Keratinocyte (primary cell): ENCODE results near the gene CACNA1I. TPM values are rescaled to one million over a fixed set of nuclear protein-coding genes. Genes with fewer than 3 reads are reported as not detected.
A peak's percentile ranks its signal among the peaks of the same experiment; 100 is the strongest.

Experiments
- DNase-seq: peaks from one replicate; pipeline ENCODE4 v3.0.0-alpha.2; 2011; ENCODE audit warnings: low read depth, missing footprints, low spot score
- FAIRE-seq: peaks from 2 replicates; lab custom pipeline; 2011; peaks lifted over from hg19 to GRCh38; lab: Jason Lieb, UNC
- H2AFZ ChIP-seq: 2 replicates; pipeline ENCODE4 v1.6.0; 2012; ENCODE audit warnings: low read length, control low read depth, inconsistent platforms; ENCODE audit not compliant: control insufficient read depth
- H3K27ac ChIP-seq: 2 replicates; pipeline ENCODE4 v1.5.1; 2011; ENCODE audit warnings: low read length; ENCODE audit not compliant: control insufficient read depth, insufficient read depth
- H3K27me3 ChIP-seq: 3 replicates; pipeline ENCODE4 v1.6.0; 2011; ENCODE audit warnings: low read length; ENCODE audit not compliant: control insufficient read depth, insufficient read depth; ENCODE audit errors: extremely low read depth
- H3K36me3 ChIP-seq, 2 experiments: 2 replicates in 1 of 2; 3 replicates in 1 of 2; pipeline ENCODE4 v1.5.1; 2011; ENCODE audit warnings: low read length in 2 of 2, mild to moderate bottlenecking in 1 of 2; ENCODE audit not compliant: control insufficient read depth in 2 of 2, insufficient read depth in 2 of 2; ENCODE audit errors: extremely low read depth in 1 of 2
- H3K4me1 ChIP-seq: 3 replicates; pipeline ENCODE4 v1.5.1; 2011; ENCODE audit warnings: low read length; ENCODE audit not compliant: control insufficient read depth, insufficient read depth; ENCODE audit errors: extremely low read depth
- H3K4me2 ChIP-seq: 3 replicates; pipeline ENCODE4 v1.6.0; 2011; ENCODE audit warnings: low read depth, low read length; ENCODE audit not compliant: control insufficient read depth, insufficient read depth; ENCODE audit errors: extremely low read depth
- H3K4me3 ChIP-seq, 3 experiments: fragments of 200-600 bp in 1 of 3; sonication (generic) in 1 of 3; 2 replicates in 2 of 3; 3 replicates in 1 of 3; pipeline ENCODE4 v1.5.1; 2011 to 2016; ENCODE audit warnings: low read length in 3 of 3, mild to moderate bottlenecking in 3 of 3, control low read depth in 2 of 3, inconsistent platforms in 1 of 3, low read depth in 1 of 3, mixed read lengths in 1 of 3, mixed run types in 1 of 3, moderate library complexity in 1 of 3; ENCODE audit not compliant: control insufficient read depth in 2 of 3, insufficient read depth in 2 of 3; ENCODE audit errors: extremely low read depth in 1 of 3
- H3K79me2 ChIP-seq: 2 replicates; pipeline ENCODE4 v1.6.0; 2012; ENCODE audit warnings: low read length; ENCODE audit not compliant: control insufficient read depth, insufficient read depth
- H3K9ac ChIP-seq: 3 replicates; pipeline ENCODE4 v1.6.0; 2011; ENCODE audit warnings: low read length; ENCODE audit not compliant: control insufficient read depth, insufficient read depth; ENCODE audit errors: extremely low read depth
- H3K9me1 ChIP-seq: 3 replicates; pipeline ENCODE4 v1.6.0; 2011; ENCODE audit warnings: low read length; ENCODE audit not compliant: control insufficient read depth, insufficient read depth; ENCODE audit errors: extremely low read depth
- H3K9me3 ChIP-seq: 2 replicates; pipeline ENCODE4 v1.5.1; 2012; ENCODE audit warnings: low read depth, low read length; ENCODE audit not compliant: control insufficient read depth
- H4K20me1 ChIP-seq: 3 replicates; pipeline ENCODE4 v1.6.0; 2011; ENCODE audit warnings: low read length; ENCODE audit not compliant: control insufficient read depth, insufficient read depth; ENCODE audit errors: extremely low read depth
- CTCF ChIP-seq, 3 experiments: IDR thresholded peaks in 1 of 3; conservative IDR thresholded peaks in 1 of 3; optimal IDR thresholded peaks in 1 of 3; 2 replicates in 2 of 3; 3 replicates in 1 of 3; pipeline versions ENCODE3 to v1.5.1; 2011; ENCODE audit warnings: low read length in 3 of 3, mild to moderate bottlenecking in 3 of 3, moderate library complexity in 2 of 3, control low read depth in 1 of 3, inconsistent platforms in 1 of 3; ENCODE audit not compliant: insufficient read depth in 2 of 3; ENCODE audit errors: extremely low read depth in 1 of 3
- EZH2 ChIP-seq: IDR thresholded peaks from one replicate; pipeline ENCODE4 v1.6.1; 2012; ENCODE audit warnings: inconsistent platforms, mild to moderate bottlenecking, low read length, moderate library complexity
- dilution Hi-C: fragments of 300-500 bp; cut with MboI; formaldehyde crosslinking; loops from one replicate; pipeline ENCODE4 v1.7.0; 2020; ENCODE audit warnings: low sequenced_read_pairs; ENCODE audit not compliant: extremely low pct_ligation_motif_present
- polyA plus RNA-seq, 5 experiments: library from polyadenylated mRNA; depleted of rRNA in 3 of 5; stranded (reverse) in 3 of 5; stranded (forward) in 1 of 5; unstranded in 1 of 5; fragments of >200 nt; gene quantifications; 1 replicate in 1 of 5; 2 replicates in 3 of 5; 3 replicates in 1 of 5; pipeline versions ENCODE4 v1.2.1 to v1.2.3, GENCODE V29; 2011 to 2012; ENCODE audit warnings: missing spikeins in 2 of 5, low read depth in 1 of 5, low replicate concordance in 1 of 5

The CACNA1I gene
- polyA plus RNA-seq, 1 donor (not counting 4 experiments of a cell fraction or from before 2014, with no cell fraction given): not detected

- Histone ChIP-seq H3K4me1 (no peaks in the 10 kb centered on the region), H3K4me2 (no peak overlapping the region), H3K4me3 (no peak overlapping the region), H3K9me3 (no peaks in the 10 kb centered on the region), H3K36me3 (no peaks in the 10 kb centered on the region), H3K79me2 (no peaks in the 10 kb centered on the region), H4K20me1 (peaks cover 8% of the 10 kb centered on the region), H3K27ac (no peak overlapping the region), H3K9me1 (no peaks in the 10 kb centered on the region), H3K9ac (no peak overlapping the region), H2AFZ (no peak overlapping the region), H3K27me3 (no peaks in the 10 kb centered on the region)
- DNase-seq: no peak
- FAIRE-seq: no peak
- TF ChIP-seq EZH2: no peak
- peak; percentile 37 to 77 (median 42) for TF ChIP-seq CTCF (optimal IDR thresholded peaks at IDR 0.05 in 1 of 3, IDR thresholded peaks at IDR 0.05 in 1 of 3, conservative IDR thresholded peaks at IDR 0.05 in 1 of 3; ENCODE audit: extremely low read depth in 1 of 3, insufficient read depth in 2 of 3, low read length in 3 of 3)
- dilution Hi-C loops: no loop called here
Observed at GRCh38 chr22:39543095-39543494, 27.5 kb upstream of the CACNA1I start.

DNA sequence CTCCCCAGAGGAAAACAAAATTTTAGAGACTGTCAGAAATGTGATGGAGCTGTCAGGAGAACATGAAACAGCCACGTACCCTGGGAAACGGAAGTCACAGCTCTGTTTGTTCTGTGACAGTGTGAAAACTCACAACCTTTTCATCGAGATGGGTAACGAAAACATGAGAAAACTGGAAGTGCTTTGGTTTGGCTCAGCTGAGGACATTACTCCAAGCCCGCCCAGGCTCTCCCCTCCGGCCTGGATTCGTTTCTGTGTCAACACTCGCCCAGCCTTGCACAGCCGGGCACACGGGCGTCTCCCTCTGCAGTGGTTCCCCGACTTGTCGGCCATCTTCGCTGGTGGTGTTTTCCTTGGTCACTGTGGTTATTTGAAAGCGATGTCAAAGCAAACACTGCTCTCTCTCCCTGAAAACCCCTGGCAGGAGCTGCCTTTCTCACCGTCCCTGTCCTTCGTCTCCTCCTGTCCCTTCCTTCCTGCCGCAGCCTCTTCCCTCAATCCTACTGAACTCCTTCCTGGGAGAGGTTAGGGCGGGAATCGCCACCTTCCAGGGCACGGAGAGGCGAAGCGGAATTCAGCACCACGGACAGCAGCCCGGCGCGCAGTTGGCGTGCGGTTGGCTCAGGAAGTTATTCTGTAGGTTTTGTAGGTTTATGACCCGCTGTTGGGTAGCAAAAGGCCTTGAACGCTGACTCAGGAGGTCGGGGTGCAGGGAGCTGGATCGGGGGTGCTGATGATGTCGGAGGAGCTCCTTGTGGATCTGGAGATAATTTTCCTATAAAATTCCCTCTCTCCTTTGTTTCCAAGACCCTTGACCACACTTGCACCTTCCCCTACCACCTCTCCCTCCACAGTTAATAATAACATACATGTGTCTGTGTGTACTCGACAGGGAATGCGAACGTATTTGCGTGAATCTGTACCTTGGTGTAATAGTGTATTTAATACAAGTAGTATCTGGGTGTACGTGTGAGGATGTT lies 24.9 kb upstream of the CACNA1I start:
- no peak overlapping the region for H3K4me3 ChIP-seq
- DNase-seq: no peak
- no peak overlapping the region for H3K4me2 ChIP-seq
- no peak overlapping the region for H3K27ac ChIP-seq
- H3K9ac ChIP-seq: no peak overlapping the region
- H3K27me3 ChIP-seq: peaks cover 3% of the 10 kb centered on the region
- no peak for FAIRE-seq
- H2AFZ ChIP-seq: no peak overlapping the region
- H3K9me1 ChIP-seq: no peaks in the 10 kb centered on the region
- no peaks in the 10 kb centered on the region for H3K36me3 ChIP-seq
- H3K4me1 ChIP-seq: no peaks in the 10 kb centered on the region
- dilution Hi-C loops: no loop called here
- TF ChIP-seq EZH2: no peak
- no peak for TF ChIP-seq CTCF (optimal IDR thresholded peaks at IDR 0.05 in 1 of 3, IDR thresholded peaks at IDR 0.05 in 1 of 3, conservative IDR thresholded peaks at IDR 0.05 in 1 of 3; ENCODE audit: extremely low read depth in 1 of 3, insufficient read depth in 2 of 3, low read length in 3 of 3)
- no peaks in the 10 kb centered on the region for H3K79me2 ChIP-seq
- no peaks in the 10 kb centered on the region for H3K9me3 ChIP-seq
- peaks cover 8% of the 10 kb centered on the region for H4K20me1 ChIP-seq
